OCI-LY3 (cell line): ENCODE measurements around the gene C10orf90.

Source experiments
- EZH2phosphoT487 ChIP-seq: fragments of 200-600 bp; shearing (Covaris generic); IDR thresholded peaks from 2 replicates; pipeline ENCODE4 v1.6.1; 2018; ENCODE audit warnings: antibody characterized with exemption, mixed run types, low read depth
- TF ChIP-seq, protein P1 (sequence below): fragments of 200-600, 300-600 bp; sonication (generic); IDR thresholded peaks from 2 replicates; pipeline ENCODE4 v1.5.1; 2014; ENCODE audit warnings: antibody characterized with exemption, low read length, low read depth

DNA sequence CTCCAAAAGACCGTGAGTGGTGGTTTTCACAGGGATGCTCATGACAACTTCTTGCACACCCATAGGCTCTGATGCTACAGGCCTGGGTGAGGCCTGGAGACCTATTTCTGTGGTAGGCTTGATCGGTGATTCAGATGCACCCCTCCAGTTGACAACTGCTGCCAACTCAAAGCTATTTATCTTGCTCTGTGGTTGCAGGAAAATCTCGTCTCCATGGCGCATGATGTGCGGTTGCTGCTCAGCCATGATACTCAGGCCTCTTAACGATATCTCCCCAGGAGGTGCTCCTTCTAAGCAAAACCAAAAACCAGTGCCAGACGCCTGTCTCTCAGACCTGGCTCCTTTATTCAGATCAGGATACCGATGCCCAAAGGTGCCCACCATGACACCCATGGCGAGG lies 31.4 kb downstream of the C10orf90 start:
- TF ChIP-seq, protein P1, sequence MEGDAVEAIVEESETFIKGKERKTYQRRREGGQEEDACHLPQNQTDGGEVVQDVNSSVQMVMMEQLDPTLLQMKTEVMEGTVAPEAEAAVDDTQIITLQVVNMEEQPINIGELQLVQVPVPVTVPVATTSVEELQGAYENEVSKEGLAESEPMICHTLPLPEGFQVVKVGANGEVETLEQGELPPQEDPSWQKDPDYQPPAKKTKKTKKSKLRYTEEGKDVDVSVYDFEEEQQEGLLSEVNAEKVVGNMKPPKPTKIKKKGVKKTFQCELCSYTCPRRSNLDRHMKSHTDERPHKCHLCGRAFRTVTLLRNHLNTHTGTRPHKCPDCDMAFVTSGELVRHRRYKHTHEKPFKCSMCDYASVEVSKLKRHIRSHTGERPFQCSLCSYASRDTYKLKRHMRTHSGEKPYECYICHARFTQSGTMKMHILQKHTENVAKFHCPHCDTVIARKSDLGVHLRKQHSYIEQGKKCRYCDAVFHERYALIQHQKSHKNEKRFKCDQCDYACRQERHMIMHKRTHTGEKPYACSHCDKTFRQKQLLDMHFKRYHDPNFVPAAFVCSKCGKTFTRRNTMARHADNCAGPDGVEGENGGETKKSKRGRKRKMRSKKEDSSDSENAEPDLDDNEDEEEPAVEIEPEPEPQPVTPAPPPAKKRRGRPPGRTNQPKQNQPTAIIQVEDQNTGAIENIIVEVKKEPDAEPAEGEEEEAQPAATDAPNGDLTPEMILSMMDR: no peak
- TF ChIP-seq EZH2phosphoT487: no peak
